ENCODE measurements around the gene ELP6. TPM values are rescaled to one million over a fixed set of nuclear protein-coding genes. Genes with fewer than 3 reads are reported as not detected.

The ELP6 gene
- total RNA-seq, 2 donors from 2014 or later: 43.8 to 56.8 TPM

DNA sequence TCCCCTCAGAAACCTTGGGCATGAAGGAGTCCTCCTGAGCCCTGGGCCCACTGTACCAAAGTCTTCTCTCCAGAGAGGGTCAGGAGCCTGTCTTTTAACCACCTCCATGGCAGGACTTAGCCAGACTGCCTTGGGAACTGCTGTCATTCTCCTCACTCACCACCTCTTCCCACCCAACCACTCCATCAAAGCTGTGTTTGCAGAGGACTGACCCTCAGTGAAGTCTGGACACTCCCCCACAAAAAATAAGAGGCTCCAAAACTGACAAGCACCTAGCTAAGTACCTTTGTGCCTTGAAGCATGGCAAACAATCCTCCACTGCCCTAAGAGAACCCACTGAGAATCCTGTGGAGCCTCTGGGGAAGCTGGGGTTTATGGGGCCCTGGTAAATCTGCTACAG is 35.5 kb downstream of the ELP6 start:
- H3K27me3 Mint-ChIP-seq (ENCODE audit: insufficient read depth): no peaks in the 10 kb centered on the region
- H3K36me3 Mint-ChIP-seq (ENCODE audit: low read depth): no peaks in the 10 kb centered on the region
- H3K4me1 ChIP-seq (ENCODE audit: control insufficient read depth, insufficient read depth, low read length): no peaks in the 10 kb centered on the region
- no peak for DNase-seq
- no peaks in the 10 kb centered on the region for H3K36me3 ChIP-seq (ENCODE audit: control insufficient read depth, insufficient read depth, low read length)
- H3K27ac Mint-ChIP-seq: no peak overlapping the region
- TF ChIP-seq, protein P1, sequence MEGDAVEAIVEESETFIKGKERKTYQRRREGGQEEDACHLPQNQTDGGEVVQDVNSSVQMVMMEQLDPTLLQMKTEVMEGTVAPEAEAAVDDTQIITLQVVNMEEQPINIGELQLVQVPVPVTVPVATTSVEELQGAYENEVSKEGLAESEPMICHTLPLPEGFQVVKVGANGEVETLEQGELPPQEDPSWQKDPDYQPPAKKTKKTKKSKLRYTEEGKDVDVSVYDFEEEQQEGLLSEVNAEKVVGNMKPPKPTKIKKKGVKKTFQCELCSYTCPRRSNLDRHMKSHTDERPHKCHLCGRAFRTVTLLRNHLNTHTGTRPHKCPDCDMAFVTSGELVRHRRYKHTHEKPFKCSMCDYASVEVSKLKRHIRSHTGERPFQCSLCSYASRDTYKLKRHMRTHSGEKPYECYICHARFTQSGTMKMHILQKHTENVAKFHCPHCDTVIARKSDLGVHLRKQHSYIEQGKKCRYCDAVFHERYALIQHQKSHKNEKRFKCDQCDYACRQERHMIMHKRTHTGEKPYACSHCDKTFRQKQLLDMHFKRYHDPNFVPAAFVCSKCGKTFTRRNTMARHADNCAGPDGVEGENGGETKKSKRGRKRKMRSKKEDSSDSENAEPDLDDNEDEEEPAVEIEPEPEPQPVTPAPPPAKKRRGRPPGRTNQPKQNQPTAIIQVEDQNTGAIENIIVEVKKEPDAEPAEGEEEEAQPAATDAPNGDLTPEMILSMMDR (conservative IDR thresholded peaks at IDR 0.05): no peak
- peaks cover 34% of the 10 kb centered on the region for H3K4me1 Mint-ChIP-seq
- H3K27me3 ChIP-seq (ENCODE audit: control insufficient read depth, insufficient read depth, low read length, poor library complexity, severe bottlenecking): no peaks in the 10 kb centered on the region
- H3K9me3 ChIP-seq (ENCODE audit: control insufficient read depth, low read length): no peaks in the 10 kb centered on the region
- H3K27ac ChIP-seq (ENCODE audit: low read depth, low read length): no peak overlapping the region
- no peak overlapping the region for H3K4me3 ChIP-seq (ENCODE audit: low read length)
- no peak overlapping the region for H3K4me3 Mint-ChIP-seq
- peaks cover 2% of the 10 kb centered on the region for H3K9me3 Mint-ChIP-seq
- H3K9ac ChIP-seq (ENCODE audit: extremely low read depth, low read length, poor library complexity, severe bottlenecking): no peak overlapping the region

DNA sequence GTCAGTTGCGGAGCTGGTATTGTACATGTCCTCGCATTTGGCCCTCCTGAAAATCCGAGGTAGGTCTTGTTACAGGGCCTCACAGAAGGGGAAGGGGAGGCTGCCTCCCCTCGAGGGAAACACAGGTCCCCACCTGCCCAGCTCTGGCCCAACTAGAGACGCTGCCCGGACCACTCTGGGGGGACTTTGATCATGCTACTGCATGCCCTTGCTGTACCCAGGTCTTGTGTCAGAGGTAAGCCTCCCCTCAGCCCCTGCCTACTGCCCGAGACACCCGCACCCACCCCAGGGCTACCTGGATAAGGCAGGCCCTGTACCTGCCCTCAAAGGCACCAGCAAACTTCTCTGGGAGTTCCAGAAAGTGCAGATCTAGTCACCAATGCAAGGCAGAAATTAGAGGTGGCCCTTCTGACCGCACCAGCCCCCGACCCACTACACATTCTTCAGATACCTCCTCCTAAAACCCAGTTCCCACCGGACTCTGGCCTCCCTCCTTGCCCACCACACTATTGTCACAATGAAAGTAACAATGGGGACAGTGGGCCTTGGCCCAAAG is 36.8 kb downstream of the ELP6 start:
- Histone ChIP-seq H3K4me3 (ENCODE audit: low read length) (peak overlapping the region; percentile 77), H3K9ac (ENCODE audit: extremely low read depth, low read length, poor library complexity, severe bottlenecking) (no peak overlapping the region), H3K27ac (ENCODE audit: low read depth, low read length) (no peak overlapping the region), H3K36me3 (ENCODE audit: control insufficient read depth, insufficient read depth, low read length) (no peaks in the 10 kb centered on the region), H3K4me1 (ENCODE audit: control insufficient read depth, insufficient read depth, low read length) (no peaks in the 10 kb centered on the region), H3K27me3 (ENCODE audit: control insufficient read depth, insufficient read depth, low read length, poor library complexity, severe bottlenecking) (no peaks in the 10 kb centered on the region), H3K9me3 (ENCODE audit: control insufficient read depth, low read length) (no peaks in the 10 kb centered on the region)
- H3K4me1 Mint-ChIP-seq: peaks cover 26% of the 10 kb centered on the region
- no peak for DNase-seq
- no peaks in the 10 kb centered on the region for H3K9me3 Mint-ChIP-seq
- H3K27me3 Mint-ChIP-seq (ENCODE audit: insufficient read depth): no peaks in the 10 kb centered on the region
- TF ChIP-seq, protein P1 (conservative IDR thresholded peaks at IDR 0.05): no peak
- H3K4me3 Mint-ChIP-seq: peak overlapping the region; percentile 83
- 93 to 95% methylated on average over 5 to 11 of the region's 11 CpGs for WGBS, 2 experiments (ENCODE audit: insufficient coverage in 1 of 2, insufficient read length in 1 of 2)
- H3K27ac Mint-ChIP-seq: no peak overlapping the region
- no peaks in the 10 kb centered on the region for H3K36me3 Mint-ChIP-seq (ENCODE audit: low read depth)

DNA sequence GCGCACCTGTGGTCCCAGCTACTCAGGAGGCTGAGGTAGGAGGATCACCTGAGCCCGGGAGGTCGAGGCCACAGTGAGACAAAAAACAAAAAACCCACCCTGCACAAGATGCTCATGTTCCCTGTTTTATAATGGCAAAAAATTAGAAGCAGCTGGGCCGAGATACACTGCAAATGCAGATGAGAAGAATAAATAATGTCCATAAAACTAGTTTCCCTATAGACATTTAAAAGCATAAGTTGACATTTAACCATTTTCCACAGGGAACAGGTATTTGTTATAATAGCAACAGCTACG is 37.2 kb downstream of the ELP6 start:
- Mint-ChIP-seq H3K4me3 (peak overlapping the region; percentile 83), H3K27me3 (ENCODE audit: insufficient read depth) (no peaks in the 10 kb centered on the region), H3K9me3 (no peaks in the 10 kb centered on the region), H3K4me1 (peaks cover 22% of the 10 kb centered on the region), H3K27ac (no peak overlapping the region), H3K36me3 (ENCODE audit: low read depth) (no peaks in the 10 kb centered on the region)
- Histone ChIP-seq H3K36me3 (ENCODE audit: control insufficient read depth, insufficient read depth, low read length) (no peaks in the 10 kb centered on the region), H3K27me3 (ENCODE audit: control insufficient read depth, insufficient read depth, low read length, poor library complexity, severe bottlenecking) (no peaks in the 10 kb centered on the region), H3K4me3 (ENCODE audit: low read length) (peak overlapping the region; percentile 77), H3K9me3 (ENCODE audit: control insufficient read depth, low read length) (no peaks in the 10 kb centered on the region), H3K27ac (ENCODE audit: low read depth, low read length) (no peak overlapping the region), H3K9ac (ENCODE audit: extremely low read depth, low read length, poor library complexity, severe bottlenecking) (peak overlapping the region; percentile 30), H3K4me1 (ENCODE audit: control insufficient read depth, insufficient read depth, low read length) (no peaks in the 10 kb centered on the region)
- 90 to 100% methylated on average over 1 to 5 of the region's 5 CpGs for WGBS, 2 experiments (ENCODE audit: insufficient coverage in 1 of 2, insufficient read length in 1 of 2)
- TF ChIP-seq, protein P1 (conservative IDR thresholded peaks at IDR 0.05): no peak
- DNase-seq: no peak
